PC-9 (cell line): ENCODE measurements around the gene SERINC2. TPM values are rescaled to one million over a fixed set of nuclear protein-coding genes. Genes with fewer than 3 reads are reported as not detected.
A peak's percentile ranks its signal among the peaks of the same experiment; 100 is the strongest.
"Not testable (repeated sequence)": the region's sequence is repeated elsewhere in the genome, so short reads cannot be mapped to it uniquely, and the experiment has no call there.

Source experiments
- BruUV-seq: library from RNA; stranded (reverse); fragments of 400-500 nt; replicated peaks from 2 replicates; lab custom pipeline; 2021; lab: Mats Ljungman, UMichigan
- CTCF ChIA-PET: fragments of 300-600 bp; sonication (Branson Sonifier 250); formaldehyde crosslinking; loops from one replicate; lab custom pipeline; 2022; ENCODE audit warnings: antibody characterized with exemption; lab: Charles Lee
- POLR2A ChIA-PET: fragments of 300-600 bp; sonication (Branson Sonifier 250); formaldehyde crosslinking; loops from one replicate; lab custom pipeline; 2022; ENCODE audit warnings: antibody characterized with exemption; ENCODE audit not compliant: unreplicated experiment; lab: Charles Lee
- DNase-seq, 2 experiments: peaks; one replicate each; pipeline versions ENCODE4 v3.0.0 to v3.0.0-alpha.2; 2015 to 2022; ENCODE audit warnings: mixed read lengths in 1 of 2
- H2AFZ ChIP-seq: fragments of 200-600 bp; sonication (generic); 2 replicates; pipeline ENCODE4 v1.8.1; 2017; ENCODE audit warnings: antibody characterized with exemption
- H3F3A ChIP-seq: fragments of 200-600 bp; sonication (generic); 2 replicates; pipeline ENCODE4 v1.8.1; 2017; ENCODE audit warnings: antibody characterized with exemption, mild to moderate bottlenecking, low read depth; ENCODE audit not compliant: insufficient read depth
- H3K27ac ChIP-seq: fragments of 200-600 bp; sonication (generic); 2 replicates; pipeline ENCODE4 v1.6.1; 2016; ENCODE audit warnings: mixed run types
- H3K27me3 ChIP-seq: fragments of 200-600 bp; sonication (generic); 2 replicates; pipeline ENCODE4 v1.6.1; 2016; ENCODE audit warnings: low read depth, mixed run types; ENCODE audit not compliant: insufficient read depth
- H3K36me3 ChIP-seq: fragments of 200-600 bp; sonication (generic); 2 replicates; pipeline ENCODE4 v1.6.1; 2016; ENCODE audit warnings: low read depth, mixed run types
- H3K4me1 ChIP-seq: fragments of 200-600 bp; sonication (generic); replicated peaks from 2 replicates; pipeline ENCODE4 v1.6.1; 2016; ENCODE audit warnings: mixed run types; ENCODE audit not compliant: insufficient read depth
- H3K4me2 ChIP-seq: fragments of 200-600 bp; sonication (generic); 2 replicates; pipeline ENCODE4 v1.6.1; 2017; ENCODE audit warnings: mixed run types
- H3K4me3 ChIP-seq: fragments of 200-600 bp; sonication (generic); 2 replicates; pipeline ENCODE4 v1.6.1; 2016; ENCODE audit warnings: mixed run types
- H3K79me2 ChIP-seq: fragments of 200-600 bp; sonication (generic); 2 replicates; pipeline ENCODE4 v1.6.1; 2017; ENCODE audit warnings: low read depth, mixed run types
- H3K9me2 ChIP-seq: fragments of 200-600 bp; sonication (generic); 2 replicates; pipeline ENCODE4 v1.8.1; 2017; ENCODE audit warnings: mild to moderate bottlenecking; ENCODE audit not compliant: insufficient read depth
- H3K9me3 ChIP-seq: fragments of 200-600 bp; sonication (generic); 2 replicates; pipeline ENCODE4 v1.8.1; 2016; ENCODE audit warnings: low read depth; ENCODE audit not compliant: insufficient read depth
- H4K20me1 ChIP-seq: fragments of 200-600 bp; sonication (generic); 2 replicates; pipeline ENCODE4 v1.8.1; 2017; ENCODE audit not compliant: insufficient read depth
- EZH2 ChIP-seq: fragments of 200-600 bp; sonication (generic); IDR thresholded peaks from 2 replicates; pipeline ENCODE4 v1.8.0; 2017; ENCODE audit warnings: antibody characterized with exemption, low read depth
- intact Hi-C: fragments of 100-400 bp; cut with micrococcal nuclease; formaldehyde crosslinking; loops from one replicate; pipeline ENCODE4 v1.10.0; 2022; ENCODE audit not compliant: unreplicated experiment
- total RNA-seq: library from RNA; stranded (reverse); gene quantifications from 2 replicates; pipeline ENCODE4 v1.2.3, GENCODE V29; 2021
- TF ChIP-seq, protein P1 (sequence below): fragments of 200-600 bp; sonication (generic); conservative IDR thresholded peaks from 2 replicates; pipeline ENCODE4 v1.6.1; 2017; ENCODE audit warnings: mixed run types, antibody characterized with exemption, mild to moderate bottlenecking, moderate library complexity

The SERINC2 gene
- total RNA-seq, 1 experiment from 2014 or later, result 36.0 TPM

DNA sequence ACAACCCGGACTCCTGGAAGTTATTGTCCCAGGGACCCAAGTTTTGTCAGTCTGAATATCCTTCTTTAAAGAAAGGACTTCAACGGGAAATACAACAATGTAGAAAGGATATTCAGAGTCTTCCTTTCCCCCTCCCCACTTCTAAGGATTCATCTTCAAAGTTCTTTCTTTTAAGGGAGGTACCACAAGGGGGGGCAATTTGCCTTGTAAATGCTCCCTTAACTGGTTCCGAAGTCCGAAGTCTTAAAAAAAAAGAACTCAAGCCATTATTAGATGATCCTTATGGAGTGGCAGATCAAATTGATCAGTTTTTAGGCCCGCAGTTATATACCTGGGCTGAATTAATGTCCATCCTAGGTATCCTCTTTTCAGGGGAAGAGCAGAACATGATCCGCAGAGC lies 47.0 kb downstream of the SERINC2 start:
- POLR2A ChIA-PET, result no interaction called here
- no peak for DNase-seq
- Histone ChIP-seq H3K4me3 (no peak overlapping the region), H3K4me1 (no peaks in the 10 kb centered on the region), H2AFZ (no peak overlapping the region), H3K27ac (no peak overlapping the region), H3K36me3 (0 out of 2 replicates have a peak, but pooled peaks cover 4% of the 10 kb centered on the region), H3K9me2 (no peaks in the 10 kb centered on the region), H3K9me3 (peaks cover 47% of the 10 kb centered on the region), H3K79me2 (no peaks in the 10 kb centered on the region), H3F3A (peaks cover 25% of the 10 kb centered on the region), H3K4me2 (no peak overlapping the region), H4K20me1 (no peaks in the 10 kb centered on the region), H3K27me3 (no peaks in the 10 kb centered on the region)
- TF ChIP-seq EZH2, result no peak
- TF ChIP-seq, protein P1, sequence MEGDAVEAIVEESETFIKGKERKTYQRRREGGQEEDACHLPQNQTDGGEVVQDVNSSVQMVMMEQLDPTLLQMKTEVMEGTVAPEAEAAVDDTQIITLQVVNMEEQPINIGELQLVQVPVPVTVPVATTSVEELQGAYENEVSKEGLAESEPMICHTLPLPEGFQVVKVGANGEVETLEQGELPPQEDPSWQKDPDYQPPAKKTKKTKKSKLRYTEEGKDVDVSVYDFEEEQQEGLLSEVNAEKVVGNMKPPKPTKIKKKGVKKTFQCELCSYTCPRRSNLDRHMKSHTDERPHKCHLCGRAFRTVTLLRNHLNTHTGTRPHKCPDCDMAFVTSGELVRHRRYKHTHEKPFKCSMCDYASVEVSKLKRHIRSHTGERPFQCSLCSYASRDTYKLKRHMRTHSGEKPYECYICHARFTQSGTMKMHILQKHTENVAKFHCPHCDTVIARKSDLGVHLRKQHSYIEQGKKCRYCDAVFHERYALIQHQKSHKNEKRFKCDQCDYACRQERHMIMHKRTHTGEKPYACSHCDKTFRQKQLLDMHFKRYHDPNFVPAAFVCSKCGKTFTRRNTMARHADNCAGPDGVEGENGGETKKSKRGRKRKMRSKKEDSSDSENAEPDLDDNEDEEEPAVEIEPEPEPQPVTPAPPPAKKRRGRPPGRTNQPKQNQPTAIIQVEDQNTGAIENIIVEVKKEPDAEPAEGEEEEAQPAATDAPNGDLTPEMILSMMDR, result no peak
- CTCF ChIA-PET, result no interaction called here
- intact Hi-C loops, result no loop called here
- no TSS peak for BruUV-seq

DNA sequence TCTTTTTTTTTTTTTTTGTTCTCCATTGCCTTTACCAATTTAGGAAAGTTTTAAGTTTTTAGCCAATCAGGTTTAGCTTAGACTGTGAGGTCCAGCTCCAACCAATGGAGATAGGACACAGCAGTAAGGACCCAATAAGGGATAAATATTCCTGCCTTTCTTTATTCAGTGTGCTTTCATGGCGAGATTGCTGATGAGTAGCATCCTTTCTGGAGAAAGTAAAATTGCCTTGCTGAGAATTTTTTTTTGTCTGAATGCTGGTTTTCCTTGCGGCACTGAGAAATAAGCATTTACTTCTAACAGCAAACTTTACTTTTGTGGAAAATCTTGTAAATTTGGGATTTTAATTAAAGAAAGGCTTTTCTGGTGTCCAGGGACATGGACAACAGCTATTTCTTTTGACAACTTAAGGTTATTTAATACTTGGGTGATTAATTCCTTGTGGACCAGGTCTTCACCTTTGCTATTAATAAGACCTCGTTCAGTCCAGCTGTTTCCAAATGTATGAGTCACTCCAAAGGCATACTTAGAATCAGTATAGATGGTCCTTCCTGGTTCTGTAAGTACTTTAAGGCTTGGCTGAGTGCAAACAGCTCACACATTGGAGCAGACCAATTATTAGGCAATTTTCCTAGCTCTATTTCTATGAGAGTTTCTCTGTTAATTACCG lies 54.1 kb downstream of the SERINC2 start:
- no peaks in the 10 kb centered on the region for H3K9me2 ChIP-seq
- H3K9me3 ChIP-seq, result peaks cover 13% of the 10 kb centered on the region
- no peak overlapping the region for H2AFZ ChIP-seq
- TF ChIP-seq, protein P1, result no peak
- no peak for TF ChIP-seq EZH2
- H3K27ac ChIP-seq, result no peak overlapping the region
- ChIA-PET CTCF (no interaction called here), POLR2A (interaction anchor here (0.7 kb wide), 1 partner anchor 82 kb away, joined by 6 read pairs; no protein-coding TSS in a partner anchor)
- H3K27me3 ChIP-seq, result no peaks in the 10 kb centered on the region
- intact Hi-C loops, result no loop called here
- H3K4me3 ChIP-seq, result no peak overlapping the region
- 0 out of 2 replicates have a peak, but pooled peaks cover 4% of the 10 kb centered on the region for H3K36me3 ChIP-seq
- BruUV-seq, result no TSS peak
- H3F3A ChIP-seq, result peaks cover 21% of the 10 kb centered on the region; the same call in 1 of the 2 replicates
- no peaks in the 10 kb centered on the region for H4K20me1 ChIP-seq
- no peak overlapping the region for H3K4me2 ChIP-seq
- H3K79me2 ChIP-seq, result no peaks in the 10 kb centered on the region
- no peak for DNase-seq
- H3K4me1 ChIP-seq, result peaks cover 15% of the 10 kb centered on the region

DNA sequence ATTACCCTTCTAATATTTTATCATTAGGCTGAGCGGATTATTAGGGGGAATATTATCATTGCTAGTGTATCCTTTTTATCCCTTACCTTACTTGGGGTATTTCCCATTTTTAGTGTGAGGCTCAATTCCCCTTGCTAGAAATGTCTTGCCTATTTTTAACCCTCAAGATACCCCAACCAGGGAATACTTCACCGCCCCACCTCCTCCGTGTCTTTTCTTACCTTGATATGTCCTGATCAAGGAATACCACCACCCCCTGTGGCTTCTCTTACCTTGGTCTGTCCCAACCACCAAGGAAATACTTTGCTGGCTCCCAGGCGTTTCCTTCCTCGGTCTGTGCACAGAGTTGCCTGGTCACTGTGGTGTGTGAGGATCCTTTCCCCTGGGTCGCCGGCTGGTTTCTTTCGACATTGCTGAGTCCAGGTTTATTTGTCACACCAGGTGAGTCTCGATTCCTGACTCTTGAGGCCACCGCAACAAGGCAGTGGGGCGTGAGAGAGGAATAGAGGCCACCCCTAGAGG lies 57.8 kb downstream of the SERINC2 start:
- Histone ChIP-seq H3K9me3 (peaks cover 7% of the 10 kb centered on the region), H4K20me1 (no peaks in the 10 kb centered on the region), H3K36me3 (no peaks in the 10 kb centered on the region), H3K27me3 (no peaks in the 10 kb centered on the region), H3K9me2 (no peaks in the 10 kb centered on the region), H3K79me2 (no peaks in the 10 kb centered on the region), H3F3A (peaks cover 9% of the 10 kb centered on the region; the same call in 1 of the 2 replicates), H3K4me3 (peak overlapping the region; percentile 43; the same call in 1 of the 2 replicates), H3K27ac (peak overlapping the region; percentile 97), H3K4me2 (peak overlapping the region; percentile 65), H3K4me1 (peaks cover 25% of the 10 kb centered on the region), H2AFZ (no peak overlapping the region)
- BruUV-seq, result TSS peak; percentile 84
- ChIA-PET CTCF (interaction anchor here (0.6 kb wide), 1 partner anchor 135 kb away, joined by 3 read pairs; no protein-coding TSS in a partner anchor), POLR2A (no interaction called here)
- intact Hi-C loops, result loop anchor here (1.0 kb wide), 3 partner anchors 12 to 81 kb away; no protein-coding TSS in a partner anchor
- DNase-seq, result peak; percentile 10 to 49
- TF ChIP-seq EZH2, result no peak
- TF ChIP-seq, protein P1, result no peak

DNA sequence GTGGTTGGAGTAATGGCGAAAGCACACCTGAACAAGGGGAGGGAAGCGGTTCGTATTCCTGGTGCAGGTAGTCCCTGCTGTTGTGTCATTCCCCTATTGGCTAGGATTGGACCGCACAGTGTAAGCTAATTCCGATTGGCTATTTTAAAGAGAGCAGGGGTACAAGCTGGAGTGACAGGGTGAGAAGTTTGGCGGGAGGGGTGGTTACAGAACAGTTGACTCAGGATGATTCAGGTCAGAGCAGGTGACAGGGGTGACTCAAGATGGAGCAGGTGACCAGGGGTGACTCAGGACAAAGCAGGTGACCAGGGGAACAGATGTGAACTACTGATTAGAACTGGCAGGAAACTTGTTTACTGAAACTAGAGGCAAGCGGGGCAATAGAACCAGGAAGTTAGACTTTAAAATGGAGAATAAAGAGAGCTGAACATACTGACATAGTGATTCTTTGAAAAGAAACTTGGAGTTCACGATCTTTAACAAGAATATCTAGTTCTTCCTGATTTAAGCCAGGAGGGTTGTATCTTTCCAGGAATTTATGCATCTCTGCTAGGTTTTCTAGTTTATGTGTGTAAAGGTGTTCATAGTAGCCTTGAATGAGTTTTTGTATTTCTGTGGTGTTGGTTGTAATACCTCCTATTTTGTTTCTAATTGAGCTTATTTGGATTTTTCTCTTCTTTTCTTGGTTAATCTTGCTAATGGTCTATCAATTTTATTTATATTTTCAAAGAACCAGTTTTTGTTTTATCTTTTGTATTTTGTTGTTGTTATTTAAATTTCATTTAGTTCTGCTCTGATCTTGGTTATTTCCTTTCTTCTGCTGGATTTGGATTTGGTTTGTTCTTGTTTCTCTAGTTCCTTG lies 58.7 kb downstream of the SERINC2 start:
- POLR2A ChIA-PET, H4K20me1 ChIP-seq, BruUV-seq, H3K9me3 ChIP-seq, H3K9me2 ChIP-seq, H3F3A ChIP-seq, H3K79me2 ChIP-seq, CTCF ChIA-PET, H3K36me3 ChIP-seq, H2AFZ ChIP-seq, H3K27me3 ChIP-seq: not testable (repeated sequence)
- intact Hi-C loops, result loop anchor here (1.0 kb wide), 3 partner anchors 12 to 81 kb away; no protein-coding TSS in a partner anchor
- Histone ChIP-seq H3K27ac (peak overlapping the region; percentile 97), H3K4me3 (peak overlapping the region; percentile 43; the same call in 1 of the 2 replicates), H3K4me2 (peak overlapping the region; percentile 65), H3K4me1 (peaks cover 34% of the 10 kb centered on the region)
- peak; percentile 82 to 94 for DNase-seq
